Transverse colon (tissue), 4 donors: ENCODE data around the gene ALK.

ENCODE experiments used
- CTCF ChIP-seq, 5 experiments: fragments of 200-600 bp in 3 of 5; fragments of 450-650 bp in 2 of 5; sonication (generic) in 3 of 5; IDR thresholded peaks; 1 replicate in 2 of 5; 2 replicates in 3 of 5; pipeline ENCODE4 v1.5.1; 2016 to 2017; ENCODE audit warnings: antibody characterized with exemption in 5 of 5, inconsistent platforms in 3 of 5, mild to moderate bottlenecking in 2 of 5, moderate library complexity in 1 of 5
- POLR2A ChIP-seq: fragments of 450-650 bp; IDR thresholded peaks from one replicate; pipeline ENCODE4 v1.6.1; 2016; ENCODE audit warnings: antibody characterized with exemption, mild to moderate bottlenecking, moderate library complexity
- POLR2AphosphoS5 ChIP-seq, 3 donors: sonication (generic); formaldehyde crosslinking; IDR thresholded peaks; one replicate each; pipeline ENCODE4 v1.6.1; 2016; ENCODE audit warnings: antibody characterized with exemption in 3 of 3

- TF ChIP-seq CTCF (IDR thresholded peaks at IDR 0.05): no peak
- TF ChIP-seq POLR2A: no peak
- no peak for TF ChIP-seq POLR2AphosphoS5 (IDR thresholded peaks at IDR 0.05)
Measured at GRCh38 chr2:29160184-29160583, 761.2 kb downstream of the ALK start.
